ENCODE results near the gene GRIA4.
"Not testable (repeated sequence)": the region's sequence is repeated elsewhere in the genome, so short reads cannot be mapped to it uniquely, and the experiment has no call there.

The GRIA4 gene

DNA sequence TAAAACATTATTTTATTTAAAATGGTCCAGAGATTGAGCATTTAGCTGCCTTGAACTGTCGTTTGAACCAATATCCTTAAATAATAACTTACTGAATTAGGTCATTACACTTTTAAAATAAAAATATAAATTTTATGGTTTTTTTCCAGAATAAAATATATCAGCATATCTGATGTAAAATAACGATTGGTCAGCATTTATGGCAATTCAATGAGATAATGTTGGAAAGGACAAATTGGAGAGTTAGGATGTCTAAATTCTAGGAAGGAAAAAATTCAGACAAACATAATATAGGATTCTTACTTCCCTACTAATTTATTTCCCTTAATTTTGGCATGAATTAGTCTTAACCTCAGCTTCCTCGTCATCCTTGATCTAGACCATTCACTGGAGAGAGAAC lies 113.4 kb downstream of the GRIA4 start:
- DNase-seq = no peak

DNA sequence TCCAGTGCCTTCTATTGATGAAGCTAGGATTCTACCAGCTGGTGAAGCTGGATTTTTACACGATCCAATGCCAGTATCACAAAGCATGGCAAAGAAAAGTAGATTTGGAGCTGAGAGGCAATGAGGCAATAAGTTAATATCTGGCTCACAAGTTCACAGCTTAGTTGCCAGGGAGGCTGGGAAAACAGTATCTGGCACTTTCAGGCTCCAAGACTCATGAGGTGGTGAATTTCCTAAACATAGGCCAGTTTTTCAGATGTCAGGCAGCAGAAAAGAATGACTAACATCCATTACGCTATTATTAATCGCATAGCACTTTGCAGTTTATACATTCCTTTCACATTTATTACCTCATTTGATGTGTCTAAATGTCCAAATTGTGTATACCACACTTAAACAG lies 122.7 kb downstream of the GRIA4 start:
- DNase-seq = no peak

GRCh38 chr11:105734426-105734825 lies 124.6 kb downstream of the GRIA4 start:
- DNase-seq = no peak

GRCh38 chr11:105738251-105738650 lies 128.4 kb downstream of the GRIA4 start:
- no peak for DNase-seq

DNA sequence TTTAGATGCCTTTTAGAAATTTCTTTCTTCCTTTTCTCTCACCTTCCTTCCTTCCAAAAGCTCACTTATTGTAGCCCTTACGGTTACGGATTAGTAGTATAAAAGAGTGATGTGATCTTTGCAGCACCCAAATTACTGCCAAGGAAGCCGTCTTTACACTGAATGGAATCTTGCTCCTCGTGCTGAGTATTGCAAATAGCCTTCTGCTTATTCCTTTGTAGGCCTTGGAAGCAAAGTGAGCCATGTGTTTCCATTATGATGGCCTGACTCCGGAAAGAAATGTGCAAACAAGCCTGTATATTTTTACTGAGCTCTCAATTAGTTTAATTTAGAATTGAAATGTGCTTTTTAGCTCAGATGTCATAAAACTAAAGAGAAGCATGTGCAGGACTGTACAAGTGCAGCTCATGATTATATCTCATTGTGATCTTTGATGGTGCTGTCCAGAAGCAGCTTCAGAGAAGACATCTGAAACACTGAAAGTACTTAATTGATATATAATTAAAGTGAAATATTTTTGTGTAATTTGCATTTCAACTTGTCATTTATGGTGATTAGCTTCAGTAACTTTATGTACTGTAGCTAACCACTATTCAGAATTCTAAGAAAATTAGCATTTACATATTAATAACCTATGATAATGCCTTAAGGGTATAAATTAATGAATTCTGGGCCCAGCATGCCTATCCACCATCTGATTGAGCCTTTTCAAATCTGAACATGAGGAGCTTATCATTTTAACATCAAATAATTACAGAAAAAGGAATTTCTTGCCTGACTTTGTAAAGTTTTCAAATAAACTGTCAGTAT lies 129.3 kb downstream of the GRIA4 start:
- DNase-seq = no peak

- DNase-seq = no peak
Observed at GRCh38 chr11:105740164-105740903, 130.5 kb downstream of the GRIA4 start.

- no peak for DNase-seq
Observed at GRCh38 chr11:105741488-105742020, 131.7 kb downstream of the GRIA4 start.

- DNase-seq = no peak
Observed at GRCh38 chr11:105754260-105754659, 144.4 kb downstream of the GRIA4 start.

- no peak for DNase-seq
Observed at GRCh38 chr11:105754716-105755115, 144.8 kb downstream of the GRIA4 start.

- no peak for DNase-seq
Observed at GRCh38 chr11:105757107-105757506, 147.2 kb downstream of the GRIA4 start.

DNA sequence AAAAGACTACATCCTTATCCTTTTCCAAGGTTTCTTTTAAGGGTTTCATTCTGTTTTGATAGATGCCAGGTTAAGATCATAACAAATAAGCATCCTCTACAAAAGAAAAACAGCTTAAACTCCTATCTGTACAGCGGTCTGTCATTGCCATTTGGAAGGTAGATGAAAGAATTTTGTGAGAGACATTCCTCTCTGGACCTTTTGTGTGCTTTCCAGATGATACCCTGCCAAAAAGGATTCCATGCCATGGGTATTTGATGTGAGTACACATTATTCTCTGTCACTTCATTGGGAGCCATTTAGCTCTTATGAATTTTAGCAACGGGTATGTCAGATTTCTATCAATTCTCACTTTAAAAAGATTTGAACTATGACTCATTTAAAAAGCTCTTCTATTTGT lies 153.7 kb downstream of the GRIA4 start:
- no peak for DNase-seq

DNA sequence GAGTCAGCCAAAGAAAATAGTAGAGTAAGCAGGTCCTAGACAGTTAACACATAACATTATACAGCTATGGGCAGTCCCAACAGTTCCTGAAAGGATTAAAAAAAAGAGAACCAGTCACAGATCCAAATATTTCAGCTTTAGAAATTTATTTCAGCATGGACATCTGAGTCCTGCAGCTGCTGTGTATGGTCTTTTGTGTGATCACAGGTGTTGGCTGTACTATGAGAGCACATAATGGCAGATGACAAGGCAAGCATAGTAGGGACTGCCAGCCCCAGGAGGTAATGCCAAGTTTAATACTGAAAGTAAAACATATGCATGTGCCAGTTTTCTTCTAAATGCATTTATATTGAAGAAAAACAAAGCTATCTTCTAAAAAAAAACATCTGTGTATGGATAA lies 158.1 kb downstream of the GRIA4 start:
- DNase-seq = no peak

DNA sequence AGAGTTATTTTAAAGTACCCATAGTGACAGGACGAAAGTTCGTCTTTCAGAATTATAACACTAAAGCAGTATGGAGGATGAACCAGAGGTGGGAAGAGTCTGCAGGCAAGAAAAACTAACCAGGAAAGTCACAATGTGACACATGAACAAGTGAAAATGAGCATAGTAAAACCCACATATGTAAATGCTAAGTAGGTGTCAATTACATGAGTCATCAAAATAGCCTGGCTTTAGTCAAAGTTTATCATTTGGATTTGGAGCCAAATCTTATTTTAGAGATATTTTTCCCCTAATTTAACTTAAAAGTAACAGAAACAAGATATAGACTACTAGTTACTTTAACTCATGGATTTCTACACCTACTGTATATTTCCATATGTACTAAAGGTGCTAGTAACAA lies 159.8 kb downstream of the GRIA4 start:
- no peak for DNase-seq

DNA sequence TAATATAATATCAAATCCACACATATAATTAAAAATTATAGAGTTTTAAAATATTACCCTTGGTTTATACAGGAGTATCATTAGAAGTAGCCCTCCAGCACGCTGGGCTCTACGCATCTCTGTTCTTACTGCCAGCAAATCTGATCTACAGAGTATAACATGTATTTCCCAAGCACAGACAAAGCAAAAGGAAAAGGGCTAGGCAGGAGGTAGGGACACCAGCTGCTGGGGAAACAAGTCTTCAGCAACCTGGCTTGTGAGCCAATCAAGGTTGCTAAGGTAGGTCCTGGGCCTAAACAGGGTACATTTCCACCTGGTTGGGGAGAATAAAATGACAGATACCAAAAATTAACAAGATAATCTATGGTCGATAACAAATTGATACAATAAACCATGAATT lies 163.6 kb downstream of the GRIA4 start:
- DNase-seq = not testable (repeated sequence)

- DNase-seq = no peak
Observed at GRCh38 chr11:105774899-105775298, 165.0 kb downstream of the GRIA4 start.

GRCh38 chr11:105780781-105781525 lies 171.1 kb downstream of the GRIA4 start:
- DNase-seq = no peak

DNA sequence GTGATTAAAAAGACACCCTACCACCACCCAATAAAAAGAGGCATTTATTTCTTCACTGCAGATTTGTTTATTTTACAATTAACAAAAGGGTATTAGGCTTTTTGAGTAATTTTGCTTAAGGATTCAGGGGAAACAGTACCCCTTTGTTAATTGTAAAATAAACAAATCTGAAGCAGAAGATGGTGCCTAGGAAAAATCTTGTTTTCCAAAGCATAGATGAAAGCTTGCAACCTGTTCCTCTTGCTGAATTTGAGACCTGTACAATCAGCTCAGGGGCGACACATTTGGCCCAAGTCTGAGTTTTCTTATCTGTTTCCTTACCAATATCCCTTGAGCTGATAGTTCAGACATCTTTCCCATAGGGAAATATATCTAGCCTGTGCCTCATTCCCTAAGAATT lies 171.9 kb downstream of the GRIA4 start:
- no peak for DNase-seq

DNA sequence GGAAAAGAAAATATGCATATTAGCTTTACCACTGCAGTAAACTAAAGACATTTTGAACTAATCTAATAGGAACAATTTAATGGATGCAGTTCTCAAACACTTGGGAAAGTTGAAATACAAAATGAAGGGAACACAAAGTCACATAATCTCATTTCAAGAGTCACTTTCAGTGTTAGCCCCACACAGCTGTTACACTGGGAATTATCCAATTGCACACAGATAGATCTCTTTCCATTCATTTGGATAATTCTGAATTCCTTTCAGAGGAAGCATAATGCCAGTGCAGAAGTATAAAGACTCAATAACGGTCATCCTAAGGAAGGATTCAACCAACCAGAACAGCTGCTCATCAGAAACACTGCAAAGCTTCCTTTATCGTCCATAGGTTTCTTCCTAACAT lies 173.3 kb downstream of the GRIA4 start:
- DNase-seq = no peak

DNA sequence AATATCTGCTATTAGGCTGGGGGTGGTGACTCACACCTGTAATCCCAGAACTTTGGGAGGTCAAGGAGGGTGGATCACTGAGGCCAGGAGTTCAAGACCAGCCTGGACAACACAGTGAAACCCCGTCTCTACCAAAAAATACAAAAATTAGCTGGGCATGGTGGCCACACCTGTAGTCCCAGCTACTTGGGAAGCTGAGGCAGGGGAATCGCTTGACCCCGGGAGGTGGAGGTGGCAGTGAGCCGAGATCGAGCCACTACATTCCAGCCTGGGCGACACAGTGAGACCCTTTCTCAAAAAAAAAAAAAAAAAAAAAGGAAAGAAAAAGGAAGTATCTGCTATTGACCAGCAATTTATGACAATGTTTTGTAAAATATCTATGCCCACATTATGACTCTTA lies 176.0 kb downstream of the GRIA4 start:
- DNase-seq = not testable (repeated sequence)

GRCh38 chr11:105786741-105787140 lies 176.9 kb downstream of the GRIA4 start:
- DNase-seq = no peak

DNA sequence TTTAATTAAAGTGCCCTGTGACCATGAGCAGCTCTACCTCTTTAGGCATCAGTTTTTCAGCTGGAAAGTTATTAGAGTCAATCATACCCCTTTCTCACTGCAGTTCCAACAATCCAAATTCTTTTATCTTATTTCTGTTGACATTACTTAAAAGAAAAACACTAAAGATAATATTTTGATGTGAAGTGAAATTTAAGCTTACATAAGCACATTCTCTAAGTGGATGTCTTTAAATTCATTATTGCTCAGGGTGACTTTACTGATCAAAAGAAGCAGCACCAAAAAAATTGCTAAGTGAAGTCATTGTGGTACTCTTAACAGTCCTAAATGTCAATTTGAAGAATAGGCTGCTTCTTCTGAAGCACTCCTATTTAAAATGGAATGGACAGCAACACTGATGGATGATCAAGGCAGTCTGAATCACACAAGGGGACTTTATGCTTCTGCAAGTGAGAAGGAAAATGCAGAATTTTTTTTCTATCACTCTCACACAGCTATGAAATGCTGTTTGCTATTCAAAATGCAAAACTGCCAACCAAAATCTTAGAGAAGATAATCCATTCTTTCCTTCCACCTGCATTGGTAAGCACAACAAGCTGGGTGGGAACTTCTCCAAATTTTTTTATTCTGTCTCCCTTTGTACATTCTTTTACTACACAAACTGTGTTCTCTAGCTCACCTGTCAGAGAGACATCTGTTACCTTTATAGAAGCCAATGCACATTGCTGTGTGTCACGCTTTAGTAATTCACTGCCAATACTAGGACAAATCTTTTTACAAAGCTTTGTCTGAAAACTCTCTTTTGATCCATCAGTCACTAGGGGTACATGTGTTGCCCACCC lies 179.9 kb downstream of the GRIA4 start:
- no peak for DNase-seq

DNA sequence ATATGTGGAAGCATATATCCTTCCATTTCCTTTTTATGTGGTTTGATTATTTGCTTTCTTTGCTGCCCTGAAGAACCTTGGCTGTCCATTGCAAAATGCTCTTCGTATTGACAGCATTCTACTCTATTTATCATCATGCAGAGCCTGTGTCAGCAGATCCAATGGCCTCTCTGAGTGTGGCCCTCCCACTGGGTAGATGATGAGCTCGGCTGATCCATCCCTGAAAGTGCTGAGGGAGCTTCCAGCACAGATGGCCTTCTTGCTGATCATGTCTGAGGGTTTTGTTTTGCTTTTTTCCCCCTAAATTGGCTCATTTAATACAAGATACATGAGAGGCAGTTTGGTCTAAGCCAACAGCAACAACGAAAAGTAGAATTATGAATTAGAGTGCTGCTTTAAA lies 181.0 kb downstream of the GRIA4 start:
- DNase-seq = no peak

- no peak for DNase-seq
Observed at GRCh38 chr11:105793092-105793491, 183.2 kb downstream of the GRIA4 start.

All from activated CD8-positive, alpha-beta memory T cell treated with anti-CD3 and anti-CD28 coated beads for 24 hours (primary cell).